ENCODE measurements around the gene TOPAZ1. TPM values are rescaled to one million over a fixed set of nuclear protein-coding genes. Genes with fewer than 3 reads are reported as not detected.

Gene TOPAZ1
- total and polyA plus RNA-seq, 2 of the 4 experiments (the other 2 are of a cell fraction): not detected

DNA sequence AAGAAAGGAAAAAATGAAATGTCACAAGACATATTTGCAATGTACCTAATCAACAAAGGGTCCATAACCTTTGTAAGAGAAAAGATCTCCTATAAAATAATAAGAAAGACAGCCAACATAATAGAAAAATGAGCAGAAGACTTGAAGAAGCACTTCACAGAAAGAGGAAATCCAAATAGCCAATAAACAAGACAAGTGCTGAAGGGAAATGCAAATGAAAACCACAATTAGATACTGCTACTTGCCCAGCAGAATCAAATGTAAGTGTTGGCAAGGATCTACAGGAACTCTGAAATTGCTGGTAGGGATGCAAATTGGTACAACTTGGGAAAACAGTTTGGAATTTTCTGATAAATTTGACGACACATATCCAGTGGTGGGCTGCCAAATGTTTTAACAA, 15.1 kb upstream of the TOPAZ1 start:
- 40% methylated on average over 1 of the region's 1 CpG; no CpG with 5 or more reads in 1 of the 2 experiments for WGBS, 2 experiments (ENCODE audit: extremely low coverage in 2 of 2, insufficient read length in 1 of 2)
- Histone ChIP-seq H3K79me1 (ENCODE audit: low read depth in 1 of 2, low read length in 2 of 2) (no peaks in the 10 kb centered on the region), H2BK20ac (ENCODE audit: low read depth, low read length) (no peak overlapping the region), H3K14ac (replicated peaks; ENCODE audit: low read depth, low read length) (no peak overlapping the region), H3K9ac (ENCODE audit: low read depth, low read length) (no peak overlapping the region), H4K91ac (ENCODE audit: insufficient read depth, low read depth, low read length) (no peak overlapping the region), H2BK120ac (ENCODE audit: low read depth, low read length) (no peak overlapping the region), H3K9me1 (ENCODE audit: insufficient read depth, low read length) (no peaks in the 10 kb centered on the region), H3K4me1 (ENCODE audit: control insufficient read depth, insufficient read depth, low read length) (no peaks in the 10 kb centered on the region), H2AK5ac (ENCODE audit: low read depth, low read length) (no peak overlapping the region), H3K27ac (ENCODE audit: insufficient read depth, low read length) (no peak overlapping the region), H2BK5ac (ENCODE audit: low read depth, low read length, poor library complexity, severe bottlenecking) (no peak overlapping the region), H3K4ac (ENCODE audit: low read depth, low read length) (no peak overlapping the region), H2AFZ (replicated peaks; ENCODE audit: low read length, poor library complexity) (no peak overlapping the region), H4K5ac (ENCODE audit: low read depth, low read length) (no peak overlapping the region), H4K8ac (ENCODE audit: low read depth in 2 of 2, low read length in 2 of 2) (no peak overlapping the region), H4K20me1 (ENCODE audit: insufficient read depth, low read length) (no peaks in the 10 kb centered on the region), H3K9me3 (ENCODE audit: control insufficient read depth, insufficient read depth, low read length) (no peaks in the 10 kb centered on the region), H3K4me2 (ENCODE audit: low read depth, low read length) (no peak overlapping the region), H3K4me3 (ENCODE audit: insufficient read depth, low read depth, low read length) (no peak overlapping the region), H3K18ac (ENCODE audit: low read depth, low read length) (no peak overlapping the region), H3K56ac (ENCODE audit: extremely low read depth, insufficient read depth, low read length) (no peak overlapping the region), H3K27me3 (ENCODE audit: control insufficient read depth, insufficient read depth, low read length) (no peaks in the 10 kb centered on the region; the same call in 1 of the 2 replicates), H2AK9ac (replicated peaks; ENCODE audit: low read depth, low read length, poor library complexity) (no peak overlapping the region), H2BK15ac (ENCODE audit: low read depth, low read length) (no peak overlapping the region), H3K36me3 (ENCODE audit: control insufficient read depth, insufficient read depth, low read length) (no peaks in the 10 kb centered on the region), H3K23ac (ENCODE audit: low read depth, low read length) (no peak overlapping the region)
- intact Hi-C loops (cut with micrococcal nuclease) (no loop called here), in situ Hi-C loops (cut with MboI; ENCODE audit: low sequenced_read_pairs) (no loop called here), dilution Hi-C loops (cut with HindIII; ENCODE audit: low sequenced_read_pairs, unreplicated experiment) (no loop called here)
- no peak for DNase-seq
- no TSS peak for BruUV-seq (replicated peaks)
- ATAC-seq (ENCODE audit: low read depth): no peak
- CTCF ChIA-PET: no interaction called here
- TF ChIP-seq, protein P1, sequence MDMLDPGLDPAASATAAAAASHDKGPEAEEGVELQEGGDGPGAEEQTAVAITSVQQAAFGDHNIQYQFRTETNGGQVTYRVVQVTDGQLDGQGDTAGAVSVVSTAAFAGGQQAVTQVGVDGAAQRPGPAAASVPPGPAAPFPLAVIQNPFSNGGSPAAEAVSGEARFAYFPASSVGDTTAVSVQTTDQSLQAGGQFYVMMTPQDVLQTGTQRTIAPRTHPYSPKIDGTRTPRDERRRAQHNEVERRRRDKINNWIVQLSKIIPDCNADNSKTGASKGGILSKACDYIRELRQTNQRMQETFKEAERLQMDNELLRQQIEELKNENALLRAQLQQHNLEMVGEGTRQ (IDR thresholded peaks at IDR 0.05; ENCODE audit: low read depth, low read length): no peak
- TF ChIP-seq POLR2A (IDR thresholded peaks at IDR 0.05; ENCODE audit: low read depth, low read length) (no peak), RAD21 (IDR thresholded peaks at IDR 0.05; ENCODE audit: low read length) (no peak), MAZ (IDR thresholded peaks at IDR 0.05; ENCODE audit: borderline replicate concordance, low read depth, low read length) (no peak), MXI1 (IDR thresholded peaks at IDR 0.05; ENCODE audit: borderline replicate concordance, low read depth, low read length) (no peak), CEBPB (IDR thresholded peaks at IDR 0.05; ENCODE audit: low read depth, low read length) (no peak), RCOR1 (IDR thresholded peaks at IDR 0.05; ENCODE audit: insufficient replicate concordance, low read length) (no peak), BHLHE40 (IDR thresholded peaks at IDR 0.05; ENCODE audit: low read depth, low read length) (no peak), RFX5 (IDR thresholded peaks at IDR 0.05; ENCODE audit: low read depth, low read length) (no peak), FOS (IDR thresholded peaks at IDR 0.05; ENCODE audit: low read depth, low read length) (no peak), MAFK (IDR thresholded peaks at IDR 0.05; ENCODE audit: low read depth, low read length) (no peak), NFE2L2 (IDR thresholded peaks at IDR 0.05; ENCODE audit: low read depth, low read length) (no peak), SMC3 (IDR thresholded peaks at IDR 0.05; ENCODE audit: low read depth, low read length) (no peak), CHD1 (IDR thresholded peaks at IDR 0.05; ENCODE audit: low read depth, low read length) (no peak)
- TF ChIP-seq, protein P2, sequence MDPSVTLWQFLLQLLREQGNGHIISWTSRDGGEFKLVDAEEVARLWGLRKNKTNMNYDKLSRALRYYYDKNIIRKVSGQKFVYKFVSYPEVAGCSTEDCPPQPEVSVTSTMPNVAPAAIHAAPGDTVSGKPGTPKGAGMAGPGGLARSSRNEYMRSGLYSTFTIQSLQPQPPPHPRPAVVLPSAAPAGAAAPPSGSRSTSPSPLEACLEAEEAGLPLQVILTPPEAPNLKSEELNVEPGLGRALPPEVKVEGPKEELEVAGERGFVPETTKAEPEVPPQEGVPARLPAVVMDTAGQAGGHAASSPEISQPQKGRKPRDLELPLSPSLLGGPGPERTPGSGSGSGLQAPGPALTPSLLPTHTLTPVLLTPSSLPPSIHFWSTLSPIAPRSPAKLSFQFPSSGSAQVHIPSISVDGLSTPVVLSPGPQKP (IDR thresholded peaks at IDR 0.05; ENCODE audit: borderline replicate concordance, low read depth, low read length): no peak
- TF ChIP-seq, protein P3, sequence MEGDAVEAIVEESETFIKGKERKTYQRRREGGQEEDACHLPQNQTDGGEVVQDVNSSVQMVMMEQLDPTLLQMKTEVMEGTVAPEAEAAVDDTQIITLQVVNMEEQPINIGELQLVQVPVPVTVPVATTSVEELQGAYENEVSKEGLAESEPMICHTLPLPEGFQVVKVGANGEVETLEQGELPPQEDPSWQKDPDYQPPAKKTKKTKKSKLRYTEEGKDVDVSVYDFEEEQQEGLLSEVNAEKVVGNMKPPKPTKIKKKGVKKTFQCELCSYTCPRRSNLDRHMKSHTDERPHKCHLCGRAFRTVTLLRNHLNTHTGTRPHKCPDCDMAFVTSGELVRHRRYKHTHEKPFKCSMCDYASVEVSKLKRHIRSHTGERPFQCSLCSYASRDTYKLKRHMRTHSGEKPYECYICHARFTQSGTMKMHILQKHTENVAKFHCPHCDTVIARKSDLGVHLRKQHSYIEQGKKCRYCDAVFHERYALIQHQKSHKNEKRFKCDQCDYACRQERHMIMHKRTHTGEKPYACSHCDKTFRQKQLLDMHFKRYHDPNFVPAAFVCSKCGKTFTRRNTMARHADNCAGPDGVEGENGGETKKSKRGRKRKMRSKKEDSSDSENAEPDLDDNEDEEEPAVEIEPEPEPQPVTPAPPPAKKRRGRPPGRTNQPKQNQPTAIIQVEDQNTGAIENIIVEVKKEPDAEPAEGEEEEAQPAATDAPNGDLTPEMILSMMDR (conservative IDR thresholded peaks at IDR 0.05; ENCODE audit: low read depth, low read length): no peak
- POLR2A ChIA-PET (ENCODE audit: unreplicated experiment): no interaction called here

Measured in IMR-90 (cell line).